Retinal pigment epithelial cell (primary cell): ENCODE results near the gene WNT7A.

ENCODE experiments used
- DNase-seq: peaks from one replicate; pipeline ENCODE4 v3.0.0-alpha.2; 2010; ENCODE audit warnings: low read depth
- H3K4me3 ChIP-seq: 2 replicates; pipeline ENCODE4 v1.5.1; 2011; ENCODE audit warnings: mild to moderate bottlenecking, low read length, control low read depth, moderate library complexity
- CTCF ChIP-seq: conservative IDR thresholded peaks from 2 replicates; pipeline ENCODE4 v1.5.1; 2011; ENCODE audit warnings: low read depth, low read length, control low read depth, inconsistent platforms

Gene WNT7A

GRCh38 chr3:13884851-13885703, 5.2 kb upstream of the WNT7A start:
- no peak overlapping the region for H3K4me3 ChIP-seq
- DNase-seq = no peak
- TF ChIP-seq CTCF = peak; percentile 83

GRCh38 chr3:13883681-13884080, 3.8 kb upstream of the WNT7A start:
- DNase-seq = no peak
- H3K4me3 ChIP-seq = no peak overlapping the region
- no peak for TF ChIP-seq CTCF

GRCh38 chr3:13882876-13883275, 3.0 kb upstream of the WNT7A start:
- H3K4me3 ChIP-seq = no peak overlapping the region
- TF ChIP-seq CTCF = no peak
- DNase-seq = no peak

- H3K4me3 ChIP-seq = no peak overlapping the region
- DNase-seq = no peak
- no peak for TF ChIP-seq CTCF
These were observed 1.9 kb upstream of the WNT7A start for GRCh38 chr3:13881536-13882410.

GRCh38 chr3:13880811-13881156, 913 bp upstream of the WNT7A start:
- DNase-seq = no peak
- no peak overlapping the region for H3K4me3 ChIP-seq
- no peak for TF ChIP-seq CTCF

GRCh38 chr3:13879102-13879945, 547 bp downstream of the WNT7A start:
- no peak overlapping the region for H3K4me3 ChIP-seq
- no peak for TF ChIP-seq CTCF
- no peak for DNase-seq
